GM19328 (cell line): ENCODE measurements around the gene FAM118A.
"Not testable (repeated sequence)": the region's sequence is repeated elsewhere in the genome, so short reads cannot be mapped to it uniquely, and the experiment has no call there.

Experiments used
- ATAC-seq: cut with Tn5 transposase; IDR thresholded peaks from one replicate; pipeline ENCODE4 v1.9.1; 2021; ENCODE audit warnings: mild to moderate bottlenecking, moderate library complexity; ENCODE audit not compliant: unreplicated experiment

FAM118A gene

DNA sequence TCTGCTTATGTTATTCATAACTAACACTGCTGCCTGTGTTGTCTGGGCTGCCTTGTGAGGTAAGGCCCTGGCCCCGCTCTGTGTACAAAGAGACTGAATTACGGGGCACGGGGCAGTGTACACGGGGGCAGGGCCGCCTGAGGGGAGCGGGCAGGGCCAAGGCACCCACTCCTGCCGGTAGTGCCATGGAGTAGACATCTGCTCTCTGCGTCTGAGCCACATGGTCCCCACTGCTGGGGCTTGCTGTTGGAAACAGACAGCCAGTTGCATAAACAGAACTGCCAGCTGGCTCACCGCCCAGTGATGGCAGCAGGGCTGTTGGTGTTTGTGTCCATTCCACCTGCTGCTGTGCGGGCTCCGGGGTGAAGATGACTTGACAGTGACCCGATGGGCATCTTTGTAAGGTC is 19.8 kb downstream of the FAM118A start:
- no peak for ATAC-seq

DNA sequence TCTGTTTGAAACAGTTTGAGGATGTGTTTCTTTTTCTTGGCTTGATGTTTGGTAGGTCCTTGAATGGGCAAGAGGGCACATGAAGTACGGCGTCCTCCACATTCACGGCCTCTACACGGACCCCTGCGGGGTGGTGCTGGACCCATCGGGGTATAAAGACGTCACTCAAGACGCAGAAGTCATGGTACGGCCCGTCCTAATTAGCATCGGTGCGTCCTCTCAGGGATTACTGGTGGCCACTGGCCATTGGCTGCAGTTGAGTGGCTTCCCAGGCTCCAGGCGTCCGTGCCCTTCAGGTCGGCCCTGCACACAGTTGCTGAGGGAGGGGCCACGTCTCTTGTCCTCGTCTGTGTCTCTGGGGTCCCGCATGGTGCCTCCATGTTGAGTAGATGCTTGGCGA is 20.8 kb downstream of the FAM118A start:
- ATAC-seq = no peak

- ATAC-seq = no peak
These were observed 21.8 kb downstream of the FAM118A start for GRCh38 chr22:45331486-45331885.

DNA sequence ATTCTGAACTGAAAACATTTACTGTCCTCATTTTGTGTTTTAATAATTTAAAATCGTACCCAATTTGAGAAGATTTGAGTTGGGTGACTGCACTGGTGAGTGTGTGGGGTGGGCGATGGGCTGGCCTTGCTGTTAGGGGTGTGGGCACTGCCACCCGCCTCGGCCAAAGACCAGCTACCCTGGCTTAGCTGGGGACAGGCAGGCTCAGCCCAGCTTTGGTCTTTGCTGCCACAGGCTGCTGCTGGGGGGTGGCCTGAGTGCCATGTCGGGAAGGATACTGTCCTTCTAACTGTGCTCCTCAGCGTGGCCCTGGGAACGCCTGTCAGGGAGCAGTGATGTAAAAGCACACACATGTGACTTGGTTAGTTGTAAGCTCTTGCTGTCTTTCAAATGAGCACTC is 22.3 kb downstream of the FAM118A start:
- ATAC-seq = no peak

DNA sequence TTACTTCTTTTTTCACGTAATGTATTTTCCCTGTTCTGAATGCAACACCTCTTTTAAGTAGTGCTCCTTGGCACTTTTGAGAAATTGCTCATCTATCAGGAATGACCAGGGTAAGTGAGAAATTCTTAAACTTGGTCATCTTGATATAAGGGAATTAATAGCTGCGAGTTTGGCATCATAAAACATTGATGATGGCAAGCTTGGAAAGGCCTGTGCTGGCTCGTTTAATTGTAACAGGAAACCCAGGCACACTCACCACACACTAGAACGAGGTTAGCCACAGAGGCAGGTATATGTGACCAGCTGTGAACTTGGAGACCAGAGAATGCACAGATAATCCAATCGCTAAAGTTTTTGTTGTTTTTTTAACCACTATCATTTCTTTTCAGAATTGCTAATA is 24.3 kb downstream of the FAM118A start:
- no peak for ATAC-seq

DNA sequence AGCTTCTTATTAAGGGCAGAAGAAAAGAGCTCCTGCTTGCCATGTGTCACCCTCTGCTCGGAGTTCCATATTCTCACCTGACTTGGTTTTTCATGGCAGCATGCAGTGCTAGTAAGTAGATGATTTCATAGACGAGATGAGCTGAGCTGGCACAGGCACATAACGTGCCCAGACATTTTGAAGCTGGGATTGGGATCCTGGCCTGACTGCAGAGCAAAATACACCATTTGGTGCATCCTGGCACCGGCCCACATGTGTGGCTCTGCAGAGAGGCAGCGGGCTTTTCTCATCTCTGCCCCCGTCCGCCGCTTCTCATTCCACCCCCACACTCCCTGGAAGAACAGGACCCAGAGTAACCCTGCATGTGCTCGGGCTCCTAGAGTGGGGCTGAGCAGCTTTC is 24.8 kb downstream of the FAM118A start:
- no peak for ATAC-seq

DNA sequence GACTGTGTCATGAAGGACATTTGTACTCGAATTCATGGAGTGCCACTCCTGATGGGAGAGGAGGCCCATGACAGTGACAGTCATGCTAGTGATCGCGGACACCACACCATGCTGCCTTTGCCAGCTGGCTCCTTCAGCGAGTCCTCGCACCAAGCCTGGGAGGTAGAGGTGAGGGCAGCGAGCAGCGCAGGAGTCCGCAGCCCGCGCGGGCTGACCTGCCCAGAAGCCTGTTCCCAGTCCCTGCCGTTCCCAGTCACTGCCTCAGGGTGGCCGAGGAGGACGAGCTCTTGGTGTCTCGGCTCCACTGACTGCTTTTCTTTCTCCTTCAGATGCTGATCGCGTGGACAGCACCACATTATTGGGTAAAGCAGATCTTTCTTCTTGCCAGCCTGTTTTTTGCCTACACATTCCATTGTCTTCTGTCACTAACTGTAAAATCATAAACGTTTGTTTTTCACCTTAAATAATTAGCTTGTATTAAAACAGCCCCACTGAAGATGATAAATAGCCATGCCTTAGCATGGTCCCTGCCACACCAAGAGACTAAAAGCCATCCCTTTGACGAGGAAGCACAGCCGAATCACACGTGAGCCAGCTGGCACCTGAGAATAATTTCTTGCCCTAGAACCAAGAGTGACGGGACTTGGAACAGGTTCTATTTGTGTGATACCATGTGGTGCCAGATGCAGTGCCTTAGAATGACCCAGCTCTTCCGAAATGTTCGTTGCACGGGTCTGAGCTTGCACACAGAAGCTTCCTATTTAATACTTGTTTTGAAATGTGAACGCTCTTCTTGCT is 25.5 kb downstream of the FAM118A start:
- ATAC-seq = no peak

GRCh38 chr22:45335854-45336522 is 26.3 kb downstream of the FAM118A start:
- ATAC-seq = no peak

- no peak for ATAC-seq
These were observed 27.3 kb downstream of the FAM118A start for GRCh38 chr22:45336971-45337431.

DNA sequence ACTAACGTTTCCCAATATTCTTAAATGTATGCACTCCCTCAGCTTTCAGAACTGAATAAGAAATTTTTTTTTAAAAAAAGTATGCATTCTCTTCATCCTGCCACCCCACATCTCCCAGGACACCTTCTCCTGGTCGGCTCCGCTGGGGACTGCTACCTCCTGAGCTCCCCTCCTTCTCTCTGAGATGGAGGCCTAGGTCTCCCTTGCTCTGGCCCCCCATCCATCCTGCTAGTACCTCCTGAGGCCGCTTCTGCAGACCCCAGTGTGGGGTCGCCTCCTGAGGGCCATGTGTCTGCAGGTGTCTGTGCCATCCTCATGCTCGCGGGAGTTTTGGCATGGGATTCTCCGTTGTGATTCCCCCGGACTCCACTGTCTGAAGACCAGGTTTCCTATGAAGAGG is 27.8 kb downstream of the FAM118A start:
- ATAC-seq = no peak

DNA sequence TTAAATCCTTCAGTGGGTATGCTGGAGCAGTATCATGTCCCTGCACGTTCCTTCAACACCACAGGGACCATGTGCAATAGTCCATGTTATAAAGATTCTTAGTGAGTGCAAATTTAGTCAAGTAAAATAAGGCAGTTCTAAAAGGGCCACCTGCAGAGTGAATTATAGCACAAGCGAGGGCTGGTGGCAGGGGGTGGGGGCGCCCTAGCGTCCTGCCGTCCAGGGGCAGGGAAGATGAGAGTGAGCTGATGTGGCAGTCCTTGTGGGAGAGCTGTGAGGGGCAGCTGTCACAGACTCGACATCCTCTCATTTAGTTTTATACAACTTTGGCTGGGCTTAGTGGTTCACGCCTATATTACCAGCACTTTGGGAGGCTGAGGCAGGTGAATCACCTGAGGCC is 29.1 kb downstream of the FAM118A start:
- no peak for ATAC-seq

- no peak for ATAC-seq
These were observed 30.6 kb downstream of the FAM118A start for GRCh38 chr22:45340323-45340722.

DNA sequence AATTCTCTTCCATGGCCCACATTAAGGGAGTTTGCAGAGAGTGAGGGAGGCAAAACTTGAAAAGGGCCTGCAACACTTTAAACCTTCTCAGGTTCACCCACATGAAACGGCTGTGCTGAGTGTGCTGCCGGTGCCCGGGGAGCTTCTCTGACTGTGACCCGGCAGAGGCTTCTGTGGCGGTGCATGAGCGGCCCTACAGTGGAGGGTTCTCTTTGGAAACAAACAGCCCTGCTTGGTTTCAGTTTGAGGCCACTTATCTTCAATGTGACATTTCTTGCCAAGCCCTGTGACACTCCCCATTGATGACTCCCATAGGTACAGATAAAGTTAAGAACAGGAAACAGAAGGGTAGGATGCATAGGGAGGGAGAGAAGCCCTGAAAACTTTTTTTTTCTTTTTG is 31.8 kb downstream of the FAM118A start:
- ATAC-seq = no peak

GRCh38 chr22:45343143-45343542 is 33.4 kb downstream of the FAM118A start:
- ATAC-seq = no peak

- no peak for ATAC-seq
These were observed 34.6 kb downstream of the FAM118A start for GRCh38 chr22:45344334-45344733.

DNA sequence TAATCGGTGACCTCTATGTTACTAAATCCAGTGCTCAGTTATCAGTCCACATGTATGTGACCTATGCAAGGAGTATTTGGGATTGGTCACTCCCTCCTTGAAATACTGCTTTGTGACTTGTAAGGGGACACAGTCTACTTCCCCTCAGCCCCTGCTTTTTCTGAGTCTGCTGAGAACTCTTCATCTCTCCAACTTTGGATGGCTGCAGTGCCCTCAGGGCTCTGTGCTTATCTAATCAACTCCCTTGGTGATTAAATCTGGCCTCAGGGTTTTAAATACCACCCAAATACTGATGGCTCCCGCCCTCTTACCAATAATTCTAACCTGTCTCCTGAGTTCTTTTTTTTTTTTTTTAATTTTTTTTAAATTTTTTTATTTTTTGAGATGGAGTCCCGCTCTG is 40.2 kb downstream of the FAM118A start:
- no peak for ATAC-seq

DNA sequence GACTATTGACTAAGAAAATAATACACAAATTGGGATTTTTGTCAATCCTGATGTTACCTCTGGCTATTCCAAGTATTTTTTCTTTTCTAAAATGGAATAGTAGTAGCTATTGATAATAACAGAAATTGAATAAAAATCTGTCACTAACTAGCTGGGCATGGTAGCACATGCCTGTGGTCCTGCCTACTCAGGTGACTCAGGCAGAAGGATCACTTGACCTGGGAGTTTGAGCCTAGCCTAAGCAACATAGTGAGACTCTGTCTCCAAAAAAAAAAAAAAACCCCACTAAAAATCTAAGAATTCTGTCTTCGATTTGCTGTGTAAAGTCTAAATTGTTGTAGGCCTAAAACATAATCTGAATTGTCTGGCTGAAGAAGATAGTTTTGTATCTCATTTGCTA is 42.2 kb downstream of the FAM118A start:
- ATAC-seq = no peak

- not testable (repeated sequence) for ATAC-seq
These were observed 43.0 kb downstream of the FAM118A start for GRCh38 chr22:45352757-45353156.

DNA sequence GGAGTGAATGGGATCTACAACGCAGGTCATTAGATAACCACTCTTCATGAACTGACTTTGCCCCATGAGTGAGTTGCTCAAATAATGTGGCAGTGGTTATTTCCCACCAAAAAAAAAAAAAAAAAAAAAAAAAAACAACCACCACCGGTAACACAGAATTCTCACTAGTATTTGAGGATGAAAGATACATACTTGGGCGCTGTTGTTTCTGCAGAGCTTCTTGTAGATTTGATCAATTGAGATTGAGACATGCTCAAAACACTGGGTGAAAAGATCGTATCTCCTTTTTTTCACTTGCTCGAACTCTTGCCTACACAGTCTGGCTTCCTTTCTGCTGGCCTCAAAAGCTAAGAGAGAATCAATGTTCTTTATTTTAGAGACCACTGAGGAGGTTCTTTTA is 44.1 kb downstream of the FAM118A start:
- no peak for ATAC-seq

GRCh38 chr22:45357490-45357889 is 47.8 kb downstream of the FAM118A start:
- ATAC-seq = no peak

GRCh38 chr22:45358127-45358526 is 48.4 kb downstream of the FAM118A start:
- ATAC-seq = no peak

DNA sequence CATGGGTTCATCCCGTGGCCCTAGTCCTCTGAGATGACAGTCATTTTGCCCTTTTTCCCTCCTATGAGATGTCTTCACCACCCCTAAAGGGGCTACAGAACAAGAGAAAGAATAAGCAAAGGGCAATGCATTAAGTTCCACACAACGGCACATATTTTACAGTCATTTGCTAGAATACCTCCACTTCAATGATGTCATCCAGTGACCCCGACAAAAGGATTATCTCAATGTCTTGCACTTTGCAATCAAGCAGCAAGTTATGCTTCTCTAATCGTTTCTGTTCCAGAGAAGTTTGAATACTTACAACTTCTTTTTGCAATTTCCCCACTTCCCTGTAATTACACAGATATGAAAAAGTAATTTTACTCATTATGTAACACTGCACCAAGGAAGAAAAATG is 49.9 kb downstream of the FAM118A start:
- no peak for ATAC-seq
